PC-9 (cell line): ENCODE data around the gene SPATA3.

Experiments
- CTCF ChIP-seq: fragments of 200-600 bp; sonication (generic); conservative IDR thresholded peaks from 2 replicates; pipeline ENCODE4 v1.6.1; 2017; ENCODE audit warnings: mixed run types, antibody characterized with exemption, mild to moderate bottlenecking, moderate library complexity
- EZH2 ChIP-seq: fragments of 200-600 bp; sonication (generic); IDR thresholded peaks from 2 replicates; pipeline ENCODE4 v1.8.0; 2017; ENCODE audit warnings: antibody characterized with exemption, low read depth

- TF ChIP-seq CTCF (no peak), EZH2 (no peak)
These were observed 55.2 kb downstream of the SPATA3 start for GRCh38 chr2:231051116-231051515.
